CD8-positive, alpha-beta memory T cell (primary cell): ENCODE results near the gene ARRB2. TPM values are rescaled to one million over a fixed set of nuclear protein-coding genes. Genes with fewer than 3 reads are reported as not detected.
A peak's percentile ranks its signal among the peaks of the same experiment; 100 is the strongest.

Experiments
- CTCF ChIA-PET: fragments of 350-600 bp; sonication (Branson Sonifier 250); formaldehyde crosslinking; loops from one replicate; lab custom pipeline; 2021; ENCODE audit warnings: antibody characterized with exemption; lab: Charles Lee
- POLR2A ChIA-PET: fragments of 350-600 bp; sonication (Branson Sonifier 250); formaldehyde crosslinking; loops from one replicate; lab custom pipeline; 2021; ENCODE audit warnings: antibody characterized with exemption; lab: Charles Lee
- DNase-seq, 5 donors: peaks; one replicate each; pipeline versions ENCODE4 v3.0.0 to v3.0.0-alpha.2; 2020 to 2022; ENCODE audit warnings: mixed read lengths in 1 of 5
- H3K27ac ChIP-seq: one replicate; pipeline ENCODE4 v1.7.0; 2013; ENCODE audit warnings: low read depth, mild to moderate bottlenecking, low read length, moderate library complexity
- H3K27me3 ChIP-seq: 2 replicates; pipeline ENCODE4 v1.7.0; 2013; ENCODE audit warnings: low read length, mild to moderate bottlenecking; ENCODE audit not compliant: insufficient read depth, poor library complexity, severe bottlenecking
- H3K36me3 ChIP-seq: 2 replicates; pipeline ENCODE4 v1.7.0; 2013; ENCODE audit warnings: mild to moderate bottlenecking, low read length, moderate library complexity; ENCODE audit not compliant: insufficient read depth
- H3K4me1 ChIP-seq: 2 replicates; pipeline ENCODE4 v1.7.0; 2013; ENCODE audit warnings: mild to moderate bottlenecking, low read length, moderate library complexity; ENCODE audit not compliant: insufficient read depth
- H3K4me3 ChIP-seq: 2 replicates; pipeline ENCODE4 v1.7.0; 2013; ENCODE audit warnings: mild to moderate bottlenecking, low read length
- H3K9me3 ChIP-seq: 2 replicates; pipeline ENCODE4 v1.7.0; 2013; ENCODE audit warnings: mild to moderate bottlenecking, low read length
- H3K27ac Mint-ChIP-seq, 8 donors: one replicate each; pipeline ENCODE4 v1.8.0; 2020 to 2021; ENCODE audit warnings: mixed read lengths in 8 of 8, mild to moderate bottlenecking in 6 of 8, inconsistent platforms in 3 of 8, moderate library complexity in 3 of 8
- H3K27me3 Mint-ChIP-seq, 2 donors: one replicate each; pipeline ENCODE4 v1.8.0; 2020 to 2021; ENCODE audit warnings: mixed read lengths in 2 of 2, mild to moderate bottlenecking in 1 of 2, moderate library complexity in 1 of 2
- H3K36me3 Mint-ChIP-seq, 3 donors: one replicate each; pipeline ENCODE4 v1.8.0; 2020 to 2021; ENCODE audit warnings: mixed read lengths in 3 of 3, inconsistent platforms in 1 of 3, mild to moderate bottlenecking in 1 of 3
- H3K4me1 Mint-ChIP-seq, 3 donors: one replicate each; pipeline ENCODE4 v1.8.0; 2020 to 2021; ENCODE audit warnings: mixed read lengths in 3 of 3, inconsistent platforms in 1 of 3, mild to moderate bottlenecking in 1 of 3
- H3K4me3 Mint-ChIP-seq, 7 donors: one replicate each; pipeline ENCODE4 v1.8.0; 2020 to 2021; ENCODE audit warnings: mixed read lengths in 7 of 7, mild to moderate bottlenecking in 6 of 7, moderate library complexity in 4 of 7, inconsistent platforms in 2 of 7
- H3K9me3 Mint-ChIP-seq, 5 donors: one replicate each; pipeline ENCODE4 v1.8.0; 2020 to 2022; ENCODE audit warnings: mixed read lengths in 5 of 5, mild to moderate bottlenecking in 3 of 5, moderate library complexity in 2 of 5, inconsistent platforms in 1 of 5
- polyA plus RNA-seq: library from polyadenylated mRNA; unstranded; fragments of 300-500 nt; fragmentation: Illumina TruSeq; gene quantifications from one replicate; pipeline ENCODE4 v1.2.3, GENCODE V29; 2021
- total RNA-seq, 2 experiments: library from RNA; stranded (reverse); gene quantifications; one replicate each; pipeline ENCODE4 v1.2.3, GENCODE V29; 2021

The ARRB2 gene
- total and polyA plus RNA-seq, 3 experiments from 2014 or later: 69.4 to 172 (median 170) TPM

DNA sequence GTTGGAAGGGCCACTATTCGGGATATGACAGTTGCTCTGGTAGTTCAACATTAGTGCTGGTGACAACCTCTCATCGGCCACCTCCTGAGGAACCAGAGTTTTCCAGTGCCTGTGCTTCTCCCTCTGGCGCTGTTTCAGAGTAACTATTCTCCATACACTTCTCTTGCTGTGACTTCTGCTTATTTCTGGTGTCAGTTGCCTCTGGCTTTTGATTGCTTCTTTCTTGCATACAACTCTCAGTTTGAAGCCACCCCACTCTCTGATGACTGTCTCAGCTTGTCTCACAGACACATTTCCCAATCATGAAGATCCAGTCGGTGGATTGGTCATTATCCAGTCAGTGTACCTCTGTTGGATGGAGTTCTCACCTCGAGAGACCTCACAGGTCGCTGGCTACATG, 57.9 kb downstream of the ARRB2 start:
- H3K9me3 ChIP-seq: no peaks in the 10 kb centered on the region
- no peaks in the 10 kb centered on the region for H3K27me3 ChIP-seq
- ChIA-PET POLR2A (no interaction called here), CTCF (no interaction called here)
- no peaks in the 10 kb centered on the region for H3K9me3 Mint-ChIP-seq
- peaks cover 4 to 7% (median 7%) of the 10 kb centered on the region in 3 donors for H3K4me1 Mint-ChIP-seq
- DNase-seq: no peak
- H3K4me1 ChIP-seq: no peaks in the 10 kb centered on the region
- H3K27ac Mint-ChIP-seq: peak overlapping the region in 2 of 8 donors; percentile 38 to 79
- H3K27ac ChIP-seq: no peak overlapping the region
- no peaks in the 10 kb centered on the region for H3K36me3 ChIP-seq
- H3K4me3 ChIP-seq: no peak overlapping the region
- no peak overlapping the region for H3K4me3 Mint-ChIP-seq
- peaks cover 2 to 17% of the 10 kb centered on the region in 2 donors for H3K27me3 Mint-ChIP-seq
- no peaks in the 10 kb centered on the region for H3K36me3 Mint-ChIP-seq

DNA sequence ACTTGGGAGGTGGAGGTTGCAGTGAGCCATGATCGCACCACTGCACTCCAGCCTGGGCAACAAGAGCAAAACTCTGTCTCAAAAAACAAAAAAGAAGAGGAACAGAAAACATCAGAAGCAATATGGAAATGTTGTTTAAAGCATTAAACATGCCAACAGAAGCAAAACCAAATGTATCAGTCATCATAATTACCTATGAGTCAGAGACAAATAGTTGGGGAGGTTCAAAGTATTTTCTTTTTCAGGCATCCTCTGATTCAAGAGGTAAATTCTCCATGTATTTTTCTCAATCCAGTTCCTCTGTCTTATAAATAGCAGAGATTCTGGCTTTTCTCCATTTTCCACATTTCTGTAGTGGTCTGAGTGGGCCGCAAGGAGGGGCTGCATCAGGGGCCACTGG, 59.2 kb downstream of the ARRB2 start:
- CTCF ChIA-PET: interaction anchor here (0.7 kb wide), 1 partner anchor 1842 kb away, joined by 3 read pairs; no protein-coding TSS in a partner anchor
- H3K36me3 Mint-ChIP-seq: no peaks in the 10 kb centered on the region
- no peaks in the 10 kb centered on the region for H3K4me1 ChIP-seq
- H3K27ac ChIP-seq: no peak overlapping the region
- H3K36me3 ChIP-seq: no peaks in the 10 kb centered on the region
- peaks cover 4 to 7% (median 7%) of the 10 kb centered on the region in 3 donors for H3K4me1 Mint-ChIP-seq
- H3K4me3 Mint-ChIP-seq: no peak overlapping the region
- no peaks in the 10 kb centered on the region for H3K9me3 ChIP-seq
- no peaks in the 10 kb centered on the region for H3K9me3 Mint-ChIP-seq
- POLR2A ChIA-PET: no interaction called here
- H3K27me3 ChIP-seq: no peaks in the 10 kb centered on the region
- no peak overlapping the region for H3K27ac Mint-ChIP-seq
- no peak for DNase-seq
- no peak overlapping the region for H3K4me3 ChIP-seq
- H3K27me3 Mint-ChIP-seq: peaks cover 2 to 23% of the 10 kb centered on the region in 2 donors

Other genes with a start within 250 kb of the ARRB2 start
- gene SPNS2, start 211.8 kb upstream of the ARRB2 start, total RNA-seq: under 1 TPM; 0.49 to 0.50 TPM
- gene SPNS2, start 211.8 kb upstream of the ARRB2 start, polyA plus RNA-seq: 0.10 TPM
- 100 to 1,000 TPM; 148 to 157 TPM for gene MYBBP1A, start 155.2 kb upstream of the ARRB2 start, total RNA-seq
- 34.1 TPM for gene MYBBP1A, start 155.2 kb upstream of the ARRB2 start, polyA plus RNA-seq
- gene GGT6, start 150.1 kb upstream of the ARRB2 start, total RNA-seq: not detected
- not detected for gene GGT6, start 150.1 kb upstream of the ARRB2 start, polyA plus RNA-seq
- not detected for gene SMTNL2, start 126.1 kb upstream of the ARRB2 start, total RNA-seq
- gene SMTNL2, start 126.1 kb upstream of the ARRB2 start, polyA plus RNA-seq: not detected
- gene ALOX15, start 69.0 kb upstream of the ARRB2 start, total RNA-seq: not detected
- not detected for gene ALOX15, start 69.0 kb upstream of the ARRB2 start, polyA plus RNA-seq
- gene PELP1, start 6.5 kb upstream of the ARRB2 start, total RNA-seq: 10 to 100 TPM; 95.6 to 99.2 TPM
- 12.6 TPM for gene PELP1, start 6.5 kb upstream of the ARRB2 start, polyA plus RNA-seq
- gene MED11, start 20.8 kb downstream of the ARRB2 start, total RNA-seq: 10 to 100 TPM; 23.4 to 26.7 TPM
- gene MED11, start 20.8 kb downstream of the ARRB2 start, polyA plus RNA-seq: 58.9 TPM
- gene ZMYND15, start 29.2 kb downstream of the ARRB2 start, total RNA-seq: under 1 TPM in 1 of 2 experiments, not detected in 1; 0.09 TPM
- gene ZMYND15, start 29.2 kb downstream of the ARRB2 start, polyA plus RNA-seq: not detected
- gene CXCL16, start 29.3 kb downstream of the ARRB2 start, total RNA-seq: 1 to 10 TPM; 2.4 to 2.8 TPM
- 3.0 TPM for gene CXCL16, start 29.3 kb downstream of the ARRB2 start, polyA plus RNA-seq
- gene TM4SF5, start 61.3 kb downstream of the ARRB2 start, total RNA-seq: not detected
- not detected for gene TM4SF5, start 61.3 kb downstream of the ARRB2 start, polyA plus RNA-seq
- gene VMO1, start 75.7 kb downstream of the ARRB2 start, total RNA-seq: not detected
- gene VMO1, start 75.7 kb downstream of the ARRB2 start, polyA plus RNA-seq: not detected
- gene GLTPD2, start 78.3 kb downstream of the ARRB2 start, total RNA-seq: not detected
- not detected for gene GLTPD2, start 78.3 kb downstream of the ARRB2 start, polyA plus RNA-seq
- gene PSMB6, start 85.5 kb downstream of the ARRB2 start, total RNA-seq: 100 to 1,000 TPM; 198 to 207 TPM
- 259 TPM for gene PSMB6, start 85.5 kb downstream of the ARRB2 start, polyA plus RNA-seq
- gene PLD2, start 96.5 kb downstream of the ARRB2 start, total RNA-seq: 10 to 100 TPM; 10.1 to 12.0 TPM
- 1.9 TPM for gene PLD2, start 96.5 kb downstream of the ARRB2 start, polyA plus RNA-seq
- gene MINK1, start 122.7 kb downstream of the ARRB2 start, total RNA-seq: 10 to 100 TPM; 58.6 TPM
- gene MINK1, start 122.7 kb downstream of the ARRB2 start, polyA plus RNA-seq: 30.5 TPM
- 1 to 10 TPM; 2.2 to 2.3 TPM for gene C17orf107, start 188.9 kb downstream of the ARRB2 start, total RNA-seq
- gene C17orf107, start 188.9 kb downstream of the ARRB2 start, polyA plus RNA-seq: 2.0 TPM
- under 1 TPM; 0.37 to 0.38 TPM for gene CHRNE, start 192.5 kb downstream of the ARRB2 start, total RNA-seq
- gene CHRNE, start 192.5 kb downstream of the ARRB2 start, polyA plus RNA-seq: 0.23 TPM
- not detected for gene GP1BA, start 221.6 kb downstream of the ARRB2 start, total RNA-seq
- gene GP1BA, start 221.6 kb downstream of the ARRB2 start, polyA plus RNA-seq: not detected
- gene SLC25A11, start 229.4 kb downstream of the ARRB2 start, total RNA-seq: 100 to 1,000 TPM in 1 of 2 experiments, 10 to 100 TPM in 1; 90.0 to 101 TPM
- 85.1 TPM for gene SLC25A11, start 229.4 kb downstream of the ARRB2 start, polyA plus RNA-seq
- 100 to 1,000 TPM; 187 to 192 TPM for gene RNF167, start 229.6 kb downstream of the ARRB2 start, total RNA-seq
- 69.0 TPM for gene RNF167, start 229.6 kb downstream of the ARRB2 start, polyA plus RNA-seq
- gene PFN1, start 237.9 kb downstream of the ARRB2 start, total RNA-seq: 1,000 to 10,000 TPM; 1,826 to 1,841 TPM
- 2,601 TPM for gene PFN1, start 237.9 kb downstream of the ARRB2 start, polyA plus RNA-seq
- 10 to 100 TPM; 27.1 to 29.4 TPM for gene ENO3, start 240.5 kb downstream of the ARRB2 start, total RNA-seq
- 1.3 TPM for gene ENO3, start 240.5 kb downstream of the ARRB2 start, polyA plus RNA-seq